H7 (cell line): ENCODE measurements around the gene SYT3. TPM values are rescaled to one million over a fixed set of nuclear protein-coding genes. Genes with fewer than 3 reads are reported as not detected.
A peak's percentile ranks its signal among the peaks of the same experiment; 100 is the strongest.
"Not testable (repeated sequence)": the region's sequence is repeated elsewhere in the genome, so short reads cannot be mapped to it uniquely, and the experiment has no call there.

Experiments used
- DNase-seq: peaks from one replicate; pipeline ENCODE4 v3.0.0; 2012
- H3K27me3 ChIP-seq: 2 replicates; pipeline ENCODE4 v1.6.0; 2011; ENCODE audit warnings: mild to moderate bottlenecking, low read length; ENCODE audit not compliant: control insufficient read depth, insufficient read depth
- H3K36me3 ChIP-seq: replicated peaks from 2 replicates; pipeline ENCODE4 v1.5.1; 2011; ENCODE audit warnings: low read length; ENCODE audit not compliant: control insufficient read depth, insufficient read depth
- H3K4me3 ChIP-seq: 2 replicates; pipeline ENCODE4 v1.5.1; 2011; ENCODE audit warnings: low read depth, mild to moderate bottlenecking, control low read depth, low read length, moderate library complexity; ENCODE audit not compliant: insufficient read depth
- total RNA-seq: library from RNA; depleted of rRNA; stranded (reverse); fragments of >200 nt; shearing (Covaris generic); gene quantifications from 2 replicates; pipeline ENCODE4 v1.2.3, GENCODE V29; 2014

SYT3 gene
- total RNA-seq, 1 experiment from 2014 or later = 0.66 TPM

DNA sequence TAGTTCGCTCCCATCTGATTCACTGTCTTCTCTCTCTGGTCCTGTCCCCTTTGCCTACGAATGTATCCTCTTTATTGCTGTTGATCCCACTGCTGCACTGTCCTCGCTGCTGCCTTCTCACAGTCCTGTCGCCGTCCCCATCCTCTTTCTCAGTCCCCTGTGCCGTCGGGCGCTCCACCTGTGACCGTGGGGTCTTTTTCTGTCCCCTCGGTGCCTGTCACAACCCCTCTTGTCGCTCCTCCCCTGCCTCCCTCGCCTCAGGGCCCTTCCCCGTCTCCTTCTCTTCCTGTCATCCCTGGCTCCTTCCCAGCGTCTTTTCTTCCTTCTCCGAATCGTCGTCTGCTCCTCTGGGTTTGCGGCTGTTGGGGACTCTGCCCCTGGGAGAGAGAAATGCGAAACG is 32.3 kb downstream of the SYT3 start:
- peak overlapping the region; percentile 19; the same call in 1 of the 2 replicates for H3K4me3 ChIP-seq

GRCh38 chr19:50606059-50606836 is 33.4 kb downstream of the SYT3 start:
- peak; percentile 62 for DNase-seq
- not testable (repeated sequence) for H3K36me3 ChIP-seq, H3K4me3 ChIP-seq, H3K27me3 ChIP-seq

More for the DNA sequence above, 32.3 kb downstream of the SYT3 start:
- DNase-seq = no peak
- Histone ChIP-seq H3K27me3 (peaks cover 3% of the 10 kb centered on the region), H3K36me3 (no peaks in the 10 kb centered on the region)

DNA sequence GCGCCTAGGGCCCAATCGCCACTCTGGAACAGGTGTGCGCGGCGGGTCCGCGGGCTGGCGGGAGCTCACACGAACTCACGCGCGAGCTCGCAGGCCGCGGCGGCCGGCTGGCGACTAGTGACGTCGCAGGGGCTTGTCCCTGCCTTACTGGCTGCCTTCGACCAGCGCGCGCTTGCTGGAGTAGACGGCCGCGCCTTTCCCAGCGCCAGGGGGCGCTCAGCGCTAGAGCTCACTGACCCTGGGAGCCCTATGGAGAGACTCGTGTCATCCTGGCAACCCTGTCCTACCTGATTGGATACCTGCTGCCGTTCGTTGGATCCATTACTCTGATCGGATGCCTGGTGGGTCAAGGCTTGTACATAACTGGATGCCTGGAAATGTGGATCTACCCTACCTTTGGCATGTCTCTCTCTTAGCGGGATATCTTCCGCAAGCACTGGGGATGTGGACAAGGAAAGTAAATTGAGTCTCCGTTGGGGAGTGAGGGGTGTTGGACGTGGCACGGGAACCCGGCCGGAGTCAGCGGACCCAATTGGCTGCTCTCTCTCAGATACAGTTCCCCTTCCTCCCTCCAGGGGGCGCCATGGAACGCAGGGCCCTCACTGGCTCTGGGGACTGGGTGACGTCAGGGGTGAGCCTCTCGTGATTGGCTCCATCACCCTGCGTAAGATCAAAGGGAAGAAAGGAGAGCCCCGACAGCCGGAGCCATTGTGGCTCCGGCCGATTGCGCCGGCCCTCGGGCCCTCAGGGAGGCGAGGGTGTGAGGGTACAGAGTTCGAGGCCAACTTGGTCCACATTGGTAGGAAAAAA is 35.2 kb downstream of the SYT3 start:
- peak; percentile 40 for DNase-seq
- H3K4me3 ChIP-seq, H3K27me3 ChIP-seq, H3K36me3 ChIP-seq: not testable (repeated sequence)

GRCh38 chr19:50602935-50603334 is 36.7 kb downstream of the SYT3 start:
- H3K4me3 ChIP-seq = no peak overlapping the region
- no peak for DNase-seq
- H3K36me3 ChIP-seq = no peaks in the 10 kb centered on the region
- peaks cover 5% of the 10 kb centered on the region for H3K27me3 ChIP-seq

GRCh38 chr19:50602496-50602895 is 37.2 kb downstream of the SYT3 start:
- no peak overlapping the region for H3K4me3 ChIP-seq
- peaks cover 5% of the 10 kb centered on the region for H3K27me3 ChIP-seq
- no peaks in the 10 kb centered on the region for H3K36me3 ChIP-seq
- no peak for DNase-seq

DNA sequence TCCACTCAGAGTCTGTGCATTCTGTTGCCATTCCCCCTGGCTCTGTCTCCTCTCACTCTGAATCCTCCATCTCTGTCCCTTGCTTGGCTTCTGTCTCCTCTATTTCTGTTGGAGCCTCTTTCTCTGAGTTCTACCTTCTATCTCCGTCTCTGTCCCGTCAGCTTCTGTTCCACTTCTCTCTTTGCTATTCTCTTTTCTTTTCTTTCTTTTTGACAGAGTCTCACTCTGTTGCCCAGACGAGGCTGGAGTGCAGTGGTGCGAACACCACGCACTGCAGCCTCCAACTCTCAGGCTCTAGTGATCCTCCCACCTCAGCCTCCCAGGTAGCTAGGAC is 37.6 kb downstream of the SYT3 start:
- Histone ChIP-seq H3K27me3 (peaks cover 2% of the 10 kb centered on the region), H3K4me3 (no peak overlapping the region), H3K36me3 (no peaks in the 10 kb centered on the region)
- no peak for DNase-seq

GRCh38 chr19:50601407-50602088 is 38.1 kb downstream of the SYT3 start:
- no peaks in the 10 kb centered on the region for H3K36me3 ChIP-seq
- H3K27me3 ChIP-seq = peaks cover 2% of the 10 kb centered on the region
- no peak overlapping the region for H3K4me3 ChIP-seq
- DNase-seq = no peak

GRCh38 chr19:50599427-50599826 is 40.3 kb downstream of the SYT3 start:
- no peak overlapping the region for H3K4me3 ChIP-seq
- H3K27me3 ChIP-seq = peaks cover 2% of the 10 kb centered on the region; the same call in 1 of the 2 replicates
- DNase-seq = peak; percentile 30
- no peaks in the 10 kb centered on the region for H3K36me3 ChIP-seq

GRCh38 chr19:50590191-50590590 is 49.5 kb downstream of the SYT3 start:
- DNase-seq = no peak
- H3K36me3 ChIP-seq = no peaks in the 10 kb centered on the region

DNA sequence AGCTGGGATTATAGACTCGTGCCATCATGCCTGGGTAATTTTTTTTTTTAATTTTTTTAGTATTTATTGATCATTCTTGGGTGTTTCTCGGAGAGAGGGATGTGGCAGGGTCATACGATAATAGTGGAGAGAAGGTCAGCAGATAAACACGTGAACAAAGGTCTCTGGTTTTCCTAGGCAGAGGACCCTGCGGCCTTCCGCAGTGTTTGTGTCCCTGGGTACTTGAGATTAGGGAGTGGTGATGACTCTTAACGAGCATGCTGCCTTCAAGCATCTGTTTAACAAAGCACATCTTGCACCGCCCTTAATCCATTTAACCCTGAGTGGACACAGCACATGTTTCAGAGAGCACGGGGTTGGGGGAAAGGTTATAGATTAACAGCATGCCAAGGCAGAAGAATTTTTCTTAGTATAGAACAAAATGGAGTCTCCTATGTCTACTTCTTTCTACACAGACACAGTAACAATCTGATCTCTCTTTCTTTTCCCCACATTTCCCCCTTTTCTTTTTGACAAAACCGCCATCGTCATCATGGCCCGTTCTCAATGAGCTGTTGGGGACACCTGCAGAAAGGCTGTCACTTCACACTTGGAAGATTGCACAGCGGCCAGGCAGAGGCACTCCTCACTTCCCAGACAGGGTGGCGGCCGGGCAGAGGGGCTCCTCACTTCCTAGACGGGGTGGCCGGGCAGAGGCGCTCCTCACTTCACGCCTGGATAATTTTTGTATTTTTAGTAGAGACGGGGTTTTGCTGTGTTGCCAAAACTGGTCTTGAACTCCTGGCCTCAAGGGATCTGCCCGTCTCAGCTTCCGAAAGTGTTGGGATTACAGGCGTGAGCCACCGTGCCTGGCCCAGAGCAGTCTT is 57.7 kb downstream of the SYT3 start:
- DNase-seq, H3K36me3 ChIP-seq, H3K27me3 ChIP-seq, H3K4me3 ChIP-seq: not testable (repeated sequence)

More at GRCh38 chr19:50590191-50590590, 49.5 kb downstream of the SYT3 start:
- H3K4me3 ChIP-seq = no peak overlapping the region
- no peaks in the 10 kb centered on the region for H3K27me3 ChIP-seq

- no peaks in the 10 kb centered on the region for H3K27me3 ChIP-seq
- H3K36me3 ChIP-seq = no peaks in the 10 kb centered on the region
- H3K4me3 ChIP-seq = no peak overlapping the region
- no peak for DNase-seq
These were observed 58.6 kb downstream of the SYT3 start for GRCh38 chr19:50580970-50581634.

- Histone ChIP-seq H3K36me3 (no peaks in the 10 kb centered on the region), H3K4me3 (no peak overlapping the region), H3K27me3 (no peaks in the 10 kb centered on the region)
- no peak for DNase-seq
These were observed 59.4 kb downstream of the SYT3 start for GRCh38 chr19:50580240-50580639.

- H3K4me3 ChIP-seq, H3K36me3 ChIP-seq, H3K27me3 ChIP-seq, DNase-seq: not testable (repeated sequence)
These were observed 62.9 kb downstream of the SYT3 start for GRCh38 chr19:50576769-50577168.
